Epithelial cell of esophagus (primary cell): Measurements from ENCODE around the gene NTF3.

Source experiments
- DNase-seq: peaks from one replicate; pipeline ENCODE4 v3.0.0; 2010; ENCODE audit warnings: low read depth
- H3K4me3 ChIP-seq: 2 replicates; pipeline ENCODE4 v1.5.1; 2011; ENCODE audit warnings: mild to moderate bottlenecking, low read length, control low read depth
- CTCF ChIP-seq: IDR thresholded peaks from 2 replicates; pipeline ENCODE4 v1.5.1; 2011; ENCODE audit warnings: low read depth, mild to moderate bottlenecking, low read length, control low read depth, inconsistent platforms; ENCODE audit not compliant: insufficient read depth; ENCODE audit errors: missing control alignments

The NTF3 gene

DNA sequence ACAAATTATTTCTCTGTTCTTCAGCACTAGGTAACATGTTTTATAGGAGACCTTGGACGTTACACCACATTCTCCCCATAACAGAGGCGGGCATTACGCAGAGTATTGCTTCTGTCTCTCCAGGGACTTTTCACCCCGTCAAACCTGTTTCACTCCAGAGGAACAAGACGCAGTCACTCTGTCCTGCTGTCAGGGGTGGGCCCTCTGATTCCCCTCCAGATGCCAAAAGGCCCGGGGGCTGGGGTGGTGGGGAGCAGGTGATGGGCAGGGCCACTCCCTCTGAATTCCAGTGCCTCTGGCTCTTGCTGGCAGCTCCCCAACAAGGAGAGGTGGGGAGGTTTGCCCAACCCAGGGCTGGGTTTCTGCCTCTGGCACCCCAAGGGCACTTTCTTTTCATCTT lies 71.9 kb downstream of the NTF3 start:
- peak; percentile 11 for DNase-seq
- TF ChIP-seq CTCF, result no peak

DNA sequence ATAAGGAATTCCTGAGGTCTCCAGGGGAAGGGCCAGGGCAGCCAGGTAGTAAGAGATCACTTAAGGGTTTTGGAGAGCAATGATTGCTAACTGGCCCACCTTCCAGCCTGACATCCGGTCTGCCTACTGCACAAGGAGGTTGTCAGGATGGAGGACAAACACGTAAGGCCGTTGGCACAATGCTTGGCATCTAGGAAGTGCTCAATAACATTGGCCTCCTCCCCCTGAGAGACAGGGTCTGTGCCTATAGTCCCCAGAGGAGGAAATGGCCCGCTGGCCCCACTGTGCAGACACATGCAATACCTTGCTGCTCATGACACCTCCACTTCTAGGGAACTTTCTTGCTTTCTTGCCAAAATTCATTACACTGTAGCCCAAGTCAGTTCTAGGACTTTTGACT lies 73.2 kb downstream of the NTF3 start:
- no peak for DNase-seq
- no peak overlapping the region for H3K4me3 ChIP-seq
- TF ChIP-seq CTCF, result no peak

More for the DNA sequence above, 71.9 kb downstream of the NTF3 start:
- no peak overlapping the region for H3K4me3 ChIP-seq

DNA sequence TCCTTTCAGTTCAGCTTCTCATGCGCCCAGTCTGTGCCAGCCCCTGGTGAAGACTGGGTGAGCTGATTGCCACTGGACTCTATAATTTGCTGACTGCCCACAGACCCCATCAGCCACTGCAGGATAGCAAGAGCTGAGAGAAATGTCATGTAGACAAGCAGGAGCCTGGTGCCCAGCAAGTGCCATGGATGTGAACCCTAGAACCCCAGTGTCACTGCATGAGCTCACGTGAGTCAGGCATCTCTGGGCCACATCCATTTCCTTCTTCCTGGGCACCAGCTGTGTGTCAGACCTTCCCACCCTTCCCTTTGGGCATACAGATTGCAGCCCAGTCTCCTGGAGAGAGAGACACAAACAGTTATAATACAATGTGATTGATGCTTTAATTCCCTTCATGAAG lies 73.8 kb downstream of the NTF3 start:
- TF ChIP-seq CTCF, result no peak

GRCh38 chr12:5506295-5506694 lies 74.4 kb downstream of the NTF3 start:
- TF ChIP-seq CTCF, result no peak
- no peak for DNase-seq
- no peak overlapping the region for H3K4me3 ChIP-seq

More for the DNA sequence above, 73.8 kb downstream of the NTF3 start:
- DNase-seq, result no peak
- H3K4me3 ChIP-seq, result no peak overlapping the region

DNA sequence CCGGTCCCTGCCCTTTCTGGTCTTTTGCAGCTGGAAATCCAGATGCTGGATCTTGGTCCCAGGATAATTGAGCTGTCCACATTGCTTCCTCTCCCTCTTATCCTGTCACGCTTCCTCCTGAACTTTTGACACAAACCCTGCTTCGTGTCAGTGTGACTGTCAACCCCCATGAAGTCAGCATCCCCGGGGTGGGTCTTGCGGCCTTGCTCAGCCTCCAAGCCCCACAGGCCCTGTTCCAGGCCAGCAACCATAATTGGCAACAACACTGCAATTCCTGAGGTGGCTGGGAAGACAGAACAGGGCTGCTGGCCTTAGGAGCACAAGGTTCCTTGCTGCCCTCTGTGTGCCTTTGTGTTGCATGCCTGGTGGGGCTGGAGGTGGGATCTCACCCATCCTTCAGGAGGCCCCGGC lies 74.9 kb downstream of the NTF3 start:
- DNase-seq, result no peak
- H3K4me3 ChIP-seq, result no peak overlapping the region
- no peak for TF ChIP-seq CTCF

DNA sequence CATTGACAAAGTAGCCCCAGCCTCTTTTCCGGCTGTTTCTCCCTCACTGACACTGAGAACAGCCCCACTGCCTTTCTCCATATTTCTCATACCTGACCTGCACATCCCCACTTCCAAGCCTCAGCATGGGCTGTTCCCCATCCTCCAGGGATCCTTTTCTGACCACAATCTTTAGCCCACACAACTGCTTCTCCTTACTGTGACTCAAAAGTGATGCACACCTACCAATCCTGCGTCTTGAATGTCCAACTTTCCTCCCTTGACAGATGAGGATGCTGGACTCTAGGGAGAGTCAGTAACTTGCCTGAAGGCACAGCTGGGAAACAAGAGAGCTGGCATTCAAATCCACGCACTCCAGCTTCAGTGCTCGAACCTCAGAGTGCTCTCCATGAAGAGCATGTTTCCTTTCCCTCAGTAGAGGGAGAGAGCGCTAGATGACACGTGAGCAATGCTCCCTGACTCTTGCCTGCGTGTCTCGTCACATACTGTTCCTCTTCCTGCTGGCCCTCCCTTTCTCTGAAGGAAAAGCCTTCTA lies 75.6 kb downstream of the NTF3 start:
- no peak overlapping the region for H3K4me3 ChIP-seq
- no peak for TF ChIP-seq CTCF

GRCh38 chr12:5507944-5508343 lies 76.0 kb downstream of the NTF3 start:
- H3K4me3 ChIP-seq, result no peak overlapping the region
- no peak for DNase-seq
- no peak for TF ChIP-seq CTCF

More for the DNA sequence above, 75.6 kb downstream of the NTF3 start:
- no peak for DNase-seq
